Measurements from ENCODE around the gene TYW1.
"Not testable (repeated sequence)": the region's sequence is repeated elsewhere in the genome, so short reads cannot be mapped to it uniquely, and the experiment has no call there.

GRCh38 chr7:67176730-67177129 is 180.1 kb downstream of the TYW1 start:
- not testable (repeated sequence) for TF ChIP-seq PKNOX1 (IDR thresholded peaks at IDR 0.05); NFRKB (IDR thresholded peaks at IDR 0.05); SP1 (IDR thresholded peaks at IDR 0.05); FOXM1 (IDR thresholded peaks at IDR 0.05; ENCODE audit: borderline replicate concordance)
